Neural cell (in vitro differentiated cells): ENCODE results near the gene AHCYL1. TPM values are rescaled to one million over a fixed set of nuclear protein-coding genes. Genes with fewer than 3 reads are reported as not detected.

Source experiments
- H2AFZ ChIP-seq: fragments of 200-600, 300-800 bp; sonication (generic), shearing (Covaris generic); 2 replicates; pipeline ENCODE4 v1.6.0; 2014; ENCODE audit warnings: low read depth, mild to moderate bottlenecking, antibody characterized with exemption, low read length, moderate library complexity
- H3F3A ChIP-seq: fragments of 200-600 bp; shearing (Covaris generic); 2 replicates; pipeline ENCODE4 v1.6.1; 2016; ENCODE audit warnings: mild to moderate bottlenecking, moderate library complexity, mixed read lengths, antibody characterized with exemption, low read length; ENCODE audit not compliant: insufficient read depth, poor library complexity, severe bottlenecking
- H3K27ac ChIP-seq: fragments of 200-600, 300-800 bp; sonication (generic), shearing (Covaris generic); 2 replicates; pipeline ENCODE4 v1.5.1; 2014; ENCODE audit warnings: mild to moderate bottlenecking, low read length, moderate library complexity
- H3K27me3 ChIP-seq: fragments of 300-800, 200-600 bp; sonication (generic), shearing (Covaris generic); 2 replicates; pipeline ENCODE4 v1.6.0; 2014; ENCODE audit warnings: mild to moderate bottlenecking, low read depth, low read length, moderate library complexity; ENCODE audit not compliant: insufficient read depth
- H3K36me3 ChIP-seq: fragments of 300-800, 200-600 bp; sonication (generic), shearing (Covaris generic); 2 replicates; pipeline ENCODE4 v1.5.1; 2014; ENCODE audit warnings: mild to moderate bottlenecking, antibody characterized with exemption, low read length, moderate library complexity; ENCODE audit not compliant: insufficient read depth
- H3K4me2 ChIP-seq: fragments of 300-800, 200-600 bp; sonication (generic), shearing (Covaris generic); 2 replicates; pipeline ENCODE4 v1.6.0; 2014; ENCODE audit warnings: mild to moderate bottlenecking, low read length
- H3K4me3 ChIP-seq: fragments of 300-800, 200-600 bp; sonication (generic), shearing (Covaris generic); 2 replicates; pipeline ENCODE4 v1.5.1; 2014; ENCODE audit warnings: mild to moderate bottlenecking, low read length, moderate library complexity
- H3K79me2 ChIP-seq: fragments of 200-600 bp; shearing (Covaris generic); replicated peaks from 2 replicates; pipeline ENCODE4 v1.6.0; 2014; ENCODE audit warnings: mild to moderate bottlenecking, low read length, moderate library complexity; ENCODE audit not compliant: insufficient read depth
- H3K9ac ChIP-seq: fragments of 300-800, 200-600 bp; sonication (generic), shearing (Covaris generic); 2 replicates; pipeline ENCODE4 v1.6.1; 2016; ENCODE audit warnings: mild to moderate bottlenecking, low read length, mixed read lengths
- H3K9me2 ChIP-seq: fragments of 200-600 bp; shearing (Covaris generic); 2 replicates; pipeline ENCODE4 v1.6.1; 2016; ENCODE audit warnings: mild to moderate bottlenecking, low read length, mixed read lengths; ENCODE audit not compliant: insufficient read depth
- H3K9me3 ChIP-seq: fragments of 200-600, 300-800 bp; sonication (generic), shearing (Covaris generic); 2 replicates; pipeline ENCODE4 v1.6.1; 2016; ENCODE audit warnings: mild to moderate bottlenecking, mixed run types, low read length, moderate library complexity, mixed read lengths
- H4K20me1 ChIP-seq: fragments of 200-600 bp; shearing (Covaris generic); 2 replicates; pipeline ENCODE4 v1.6.1; 2016; ENCODE audit warnings: mild to moderate bottlenecking, mixed run types; ENCODE audit not compliant: insufficient read depth
- CTCF ChIP-seq: fragments of 450-650 bp; IDR thresholded peaks from 2 replicates; pipeline ENCODE4 v1.5.1; 2014; ENCODE audit warnings: antibody characterized with exemption, mild to moderate bottlenecking, moderate library complexity; ENCODE audit not compliant: poor library complexity, severe bottlenecking
- EP300 ChIP-seq: fragments of 450-650 bp; conservative IDR thresholded peaks from 2 replicates; pipeline ENCODE4 v1.6.1; 2014; ENCODE audit warnings: antibody characterized with exemption, mild to moderate bottlenecking, moderate library complexity; ENCODE audit not compliant: poor library complexity, severe bottlenecking
- EZH2 ChIP-seq: fragments of 200-600, 300-800 bp; shearing (Covaris generic), sonication (generic); IDR thresholded peaks from 2 replicates; pipeline ENCODE4 v1.6.1; 2014; ENCODE audit warnings: antibody characterized with exemption, low read length, borderline replicate concordance, mild to moderate bottlenecking; ENCODE audit not compliant: insufficient read depth, poor library complexity, severe bottlenecking
- MXI1 ChIP-seq: fragments of 450-650 bp; conservative IDR thresholded peaks from 2 replicates; pipeline ENCODE4 v1.6.1; 2014; ENCODE audit warnings: antibody characterized with exemption, mild to moderate bottlenecking; ENCODE audit not compliant: poor library complexity, severe bottlenecking
- POLR2AphosphoS5 ChIP-seq: IDR thresholded peaks from 2 replicates; pipeline ENCODE4 v1.6.1; 2012
- RAD21 ChIP-seq: fragments of 450-650 bp; conservative IDR thresholded peaks from 2 replicates; pipeline ENCODE4 v1.6.1; 2014; ENCODE audit warnings: antibody characterized with exemption, mild to moderate bottlenecking, moderate library complexity
- TAF1 ChIP-seq: IDR thresholded peaks from 2 replicates; pipeline ENCODE4 v1.6.1; 2012; ENCODE audit warnings: low read depth
- polyA plus RNA-seq: library from polyadenylated mRNA; depleted of rRNA; stranded (reverse); fragments of >200 nt; gene quantifications from 2 replicates; pipeline ENCODE4 v1.2.3, GENCODE V29; 2014
- TF ChIP-seq, protein P1 (sequence below): IDR thresholded peaks from 2 replicates; pipeline ENCODE4 v1.6.1; 2012; ENCODE audit warnings: borderline replicate concordance

Gene AHCYL1
- polyA plus RNA-seq, 1 donor from 2014 or later = 48.7 TPM

DNA sequence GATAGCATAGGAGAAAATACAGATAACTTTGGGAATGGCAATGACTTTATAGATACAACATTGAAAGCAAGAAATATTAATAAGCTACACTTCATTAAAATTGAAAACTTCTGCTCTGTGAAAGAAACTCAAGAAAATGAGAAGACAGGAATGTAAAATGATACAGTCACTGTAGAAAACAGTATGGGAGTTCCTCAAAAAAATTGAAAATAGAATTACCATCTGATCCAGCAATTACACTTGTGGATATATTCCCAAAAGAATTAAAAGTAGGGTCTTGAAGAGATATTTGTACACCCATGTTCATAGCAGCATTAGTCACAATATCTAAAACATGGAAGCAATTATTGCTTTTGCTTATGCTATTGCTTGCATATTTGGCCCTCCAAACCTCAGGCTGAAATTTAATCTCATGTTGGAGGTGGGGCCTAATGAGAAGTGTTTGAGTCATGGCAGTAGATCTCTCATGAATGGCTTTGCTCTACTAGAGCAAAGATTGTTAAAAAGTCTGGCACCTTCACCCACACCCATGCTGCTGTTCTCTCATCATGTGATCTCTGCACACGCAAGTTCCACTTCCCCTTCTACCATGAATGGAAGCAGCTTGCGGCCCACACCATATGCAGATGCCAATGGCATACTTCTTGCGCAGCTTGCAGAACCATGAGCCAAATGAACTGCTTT lies 15.3 kb upstream of the AHCYL1 start (continued):
- TF ChIP-seq, protein P1, sequence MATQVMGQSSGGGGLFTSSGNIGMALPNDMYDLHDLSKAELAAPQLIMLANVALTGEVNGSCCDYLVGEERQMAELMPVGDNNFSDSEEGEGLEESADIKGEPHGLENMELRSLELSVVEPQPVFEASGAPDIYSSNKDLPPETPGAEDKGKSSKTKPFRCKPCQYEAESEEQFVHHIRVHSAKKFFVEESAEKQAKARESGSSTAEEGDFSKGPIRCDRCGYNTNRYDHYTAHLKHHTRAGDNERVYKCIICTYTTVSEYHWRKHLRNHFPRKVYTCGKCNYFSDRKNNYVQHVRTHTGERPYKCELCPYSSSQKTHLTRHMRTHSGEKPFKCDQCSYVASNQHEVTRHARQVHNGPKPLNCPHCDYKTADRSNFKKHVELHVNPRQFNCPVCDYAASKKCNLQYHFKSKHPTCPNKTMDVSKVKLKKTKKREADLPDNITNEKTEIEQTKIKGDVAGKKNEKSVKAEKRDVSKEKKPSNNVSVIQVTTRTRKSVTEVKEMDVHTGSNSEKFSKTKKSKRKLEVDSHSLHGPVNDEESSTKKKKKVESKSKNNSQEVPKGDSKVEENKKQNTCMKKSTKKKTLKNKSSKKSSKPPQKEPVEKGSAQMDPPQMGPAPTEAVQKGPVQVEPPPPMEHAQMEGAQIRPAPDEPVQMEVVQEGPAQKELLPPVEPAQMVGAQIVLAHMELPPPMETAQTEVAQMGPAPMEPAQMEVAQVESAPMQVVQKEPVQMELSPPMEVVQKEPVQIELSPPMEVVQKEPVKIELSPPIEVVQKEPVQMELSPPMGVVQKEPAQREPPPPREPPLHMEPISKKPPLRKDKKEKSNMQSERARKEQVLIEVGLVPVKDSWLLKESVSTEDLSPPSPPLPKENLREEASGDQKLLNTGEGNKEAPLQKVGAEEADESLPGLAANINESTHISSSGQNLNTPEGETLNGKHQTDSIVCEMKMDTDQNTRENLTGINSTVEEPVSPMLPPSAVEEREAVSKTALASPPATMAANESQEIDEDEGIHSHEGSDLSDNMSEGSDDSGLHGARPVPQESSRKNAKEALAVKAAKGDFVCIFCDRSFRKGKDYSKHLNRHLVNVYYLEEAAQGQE = no peak

- Histone ChIP-seq H3K27ac (no peak overlapping the region), H3K4me3 (no peak overlapping the region), H3K9me3 (no peaks in the 10 kb centered on the region), H3K79me2 (no peaks in the 10 kb centered on the region), H2AFZ (no peak overlapping the region), H4K20me1 (no peaks in the 10 kb centered on the region), H3K9ac (no peak overlapping the region), H3K27me3 (no peaks in the 10 kb centered on the region), H3F3A (no peaks in the 10 kb centered on the region), H3K9me2 (no peaks in the 10 kb centered on the region), H3K36me3 (no peaks in the 10 kb centered on the region), H3K4me2 (no peak overlapping the region)
- TF ChIP-seq, protein P1 = no peak
- TF ChIP-seq MXI1 = no peak
- TF ChIP-seq EZH2 = no peak
- no peak for TF ChIP-seq CTCF
- TF ChIP-seq EP300 = no peak
Measured at GRCh38 chr1:109969907-109970306, 14.7 kb upstream of the AHCYL1 start.

- Histone ChIP-seq H3K4me2 (no peak overlapping the region), H3K79me2 (no peaks in the 10 kb centered on the region), H3K36me3 (no peaks in the 10 kb centered on the region), H3K27ac (no peak overlapping the region), H3F3A (no peaks in the 10 kb centered on the region), H4K20me1 (no peaks in the 10 kb centered on the region), H3K27me3 (no peaks in the 10 kb centered on the region), H3K4me3 (no peak overlapping the region), H3K9me2 (no peaks in the 10 kb centered on the region), H3K9me3 (no peaks in the 10 kb centered on the region), H3K9ac (no peak overlapping the region), H2AFZ (no peak overlapping the region)
- TF ChIP-seq POLR2AphosphoS5 (no peak), RAD21 (no peak), EZH2 (no peak), TAF1 (no peak), CTCF (no peak), MXI1 (no peak)
- TF ChIP-seq, protein P1 = no peak
Measured at GRCh38 chr1:109971559-109971958, 13.0 kb upstream of the AHCYL1 start.
